Measurements from ENCODE around the gene ZNF554.

- TF ChIP-seq LEF1 (IDR thresholded peaks at IDR 0.05; ENCODE audit: borderline replicate concordance) (no peak), FOXM1 (IDR thresholded peaks at IDR 0.05; ENCODE audit: borderline replicate concordance) (no peak), BHLHE40 (IDR thresholded peaks at IDR 0.05; ENCODE audit: borderline replicate concordance) (no peak), SUZ12 (IDR thresholded peaks at IDR 0.05) (no peak), SP1 (IDR thresholded peaks at IDR 0.05) (no peak), HDGF (IDR thresholded peaks at IDR 0.05; ENCODE audit: borderline replicate concordance) (no peak), ZNF384 (IDR thresholded peaks at IDR 0.05) (no peak), ELF4 (IDR thresholded peaks at IDR 0.05) (no peak), ARNT (IDR thresholded peaks at IDR 0.05) (no peak), FOXA1 (IDR thresholded peaks at IDR 0.05) (no peak), NFRKB (IDR thresholded peaks at IDR 0.05) (no peak), PKNOX1 (IDR thresholded peaks at IDR 0.05) (no peak), FOXK2 (IDR thresholded peaks at IDR 0.05) (no peak)
Measured at GRCh38 chr19:2791876-2792275, 27.8 kb upstream of the ZNF554 start.

Measured in HEK293T (cell line).